GM19099 (cell line): Measurements from ENCODE around the gene LYRM4.

Source experiments
- POLR2A ChIP-seq: IDR thresholded peaks from 3 replicates; pipeline ENCODE4 v1.6.1; 2011; ENCODE audit warnings: low read depth; ENCODE audit not compliant: insufficient read length; ENCODE audit errors: extremely low read depth

Gene LYRM4

GRCh38 chr6:5205035-5205507, 55.7 kb downstream of the LYRM4 start:
- no peak for TF ChIP-seq POLR2A

- no peak for TF ChIP-seq POLR2A
These were observed 56.4 kb downstream of the LYRM4 start for GRCh38 chr6:5204376-5204775.

GRCh38 chr6:5203546-5203945, 57.2 kb downstream of the LYRM4 start:
- TF ChIP-seq POLR2A: no peak

GRCh38 chr6:5202941-5203340, 57.8 kb downstream of the LYRM4 start:
- TF ChIP-seq POLR2A: no peak

GRCh38 chr6:5202206-5202605, 58.5 kb downstream of the LYRM4 start:
- TF ChIP-seq POLR2A: no peak

- no peak for TF ChIP-seq POLR2A
These were observed 59.5 kb downstream of the LYRM4 start for GRCh38 chr6:5201271-5201670.

GRCh38 chr6:5199702-5200101, 61.0 kb downstream of the LYRM4 start:
- TF ChIP-seq POLR2A: no peak

GRCh38 chr6:5199283-5199682, 61.5 kb downstream of the LYRM4 start:
- TF ChIP-seq POLR2A: no peak

- TF ChIP-seq POLR2A: no peak
These were observed 63.7 kb downstream of the LYRM4 start for GRCh38 chr6:5197084-5197483.

- no peak for TF ChIP-seq POLR2A
These were observed 68.5 kb downstream of the LYRM4 start for GRCh38 chr6:5192135-5192794.

GRCh38 chr6:5191722-5192121, 69.0 kb downstream of the LYRM4 start:
- TF ChIP-seq POLR2A: no peak

GRCh38 chr6:5191222-5191621, 69.5 kb downstream of the LYRM4 start:
- TF ChIP-seq POLR2A: no peak

GRCh38 chr6:5190507-5190906, 70.2 kb downstream of the LYRM4 start:
- TF ChIP-seq POLR2A: no peak

GRCh38 chr6:5188646-5189045, 72.1 kb downstream of the LYRM4 start:
- no peak for TF ChIP-seq POLR2A

- no peak for TF ChIP-seq POLR2A
These were observed 75.9 kb downstream of the LYRM4 start for GRCh38 chr6:5184878-5185277.

GRCh38 chr6:5184218-5184617, 76.5 kb downstream of the LYRM4 start:
- no peak for TF ChIP-seq POLR2A
